ENCODE results near the gene LGR6.
A peak's percentile ranks its signal among the peaks of the same experiment; 100 is the strongest.

The LGR6 gene

DNA sequence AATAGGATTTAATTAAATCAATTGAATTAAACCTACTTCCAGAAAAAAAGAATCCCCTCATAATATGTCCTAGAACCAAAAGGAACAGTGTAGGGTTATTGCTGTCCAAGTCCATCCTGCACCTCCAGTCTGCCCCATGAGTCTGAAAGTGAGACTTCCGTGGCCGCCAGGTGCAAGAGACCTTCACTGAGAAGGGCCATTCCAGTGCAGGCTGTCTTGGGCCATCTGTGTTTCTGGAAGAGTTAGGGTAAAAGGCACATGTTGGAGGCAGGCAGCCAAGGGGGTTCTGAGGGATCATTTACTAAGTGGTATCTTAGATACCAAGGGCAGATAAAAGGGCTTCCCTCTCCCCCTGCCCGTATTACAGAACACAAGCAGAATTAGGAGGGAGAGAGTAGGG lies 117.1 kb downstream of the LGR6 start:
- no peak overlapping the region for H3K4me3 ChIP-seq (ENCODE audit: low read length)
- no peak for DNase-seq (ENCODE audit: low read depth)
- TF ChIP-seq, protein P1, sequence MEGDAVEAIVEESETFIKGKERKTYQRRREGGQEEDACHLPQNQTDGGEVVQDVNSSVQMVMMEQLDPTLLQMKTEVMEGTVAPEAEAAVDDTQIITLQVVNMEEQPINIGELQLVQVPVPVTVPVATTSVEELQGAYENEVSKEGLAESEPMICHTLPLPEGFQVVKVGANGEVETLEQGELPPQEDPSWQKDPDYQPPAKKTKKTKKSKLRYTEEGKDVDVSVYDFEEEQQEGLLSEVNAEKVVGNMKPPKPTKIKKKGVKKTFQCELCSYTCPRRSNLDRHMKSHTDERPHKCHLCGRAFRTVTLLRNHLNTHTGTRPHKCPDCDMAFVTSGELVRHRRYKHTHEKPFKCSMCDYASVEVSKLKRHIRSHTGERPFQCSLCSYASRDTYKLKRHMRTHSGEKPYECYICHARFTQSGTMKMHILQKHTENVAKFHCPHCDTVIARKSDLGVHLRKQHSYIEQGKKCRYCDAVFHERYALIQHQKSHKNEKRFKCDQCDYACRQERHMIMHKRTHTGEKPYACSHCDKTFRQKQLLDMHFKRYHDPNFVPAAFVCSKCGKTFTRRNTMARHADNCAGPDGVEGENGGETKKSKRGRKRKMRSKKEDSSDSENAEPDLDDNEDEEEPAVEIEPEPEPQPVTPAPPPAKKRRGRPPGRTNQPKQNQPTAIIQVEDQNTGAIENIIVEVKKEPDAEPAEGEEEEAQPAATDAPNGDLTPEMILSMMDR (conservative IDR thresholded peaks at IDR 0.05; ENCODE audit: low read length) = no peak

DNA sequence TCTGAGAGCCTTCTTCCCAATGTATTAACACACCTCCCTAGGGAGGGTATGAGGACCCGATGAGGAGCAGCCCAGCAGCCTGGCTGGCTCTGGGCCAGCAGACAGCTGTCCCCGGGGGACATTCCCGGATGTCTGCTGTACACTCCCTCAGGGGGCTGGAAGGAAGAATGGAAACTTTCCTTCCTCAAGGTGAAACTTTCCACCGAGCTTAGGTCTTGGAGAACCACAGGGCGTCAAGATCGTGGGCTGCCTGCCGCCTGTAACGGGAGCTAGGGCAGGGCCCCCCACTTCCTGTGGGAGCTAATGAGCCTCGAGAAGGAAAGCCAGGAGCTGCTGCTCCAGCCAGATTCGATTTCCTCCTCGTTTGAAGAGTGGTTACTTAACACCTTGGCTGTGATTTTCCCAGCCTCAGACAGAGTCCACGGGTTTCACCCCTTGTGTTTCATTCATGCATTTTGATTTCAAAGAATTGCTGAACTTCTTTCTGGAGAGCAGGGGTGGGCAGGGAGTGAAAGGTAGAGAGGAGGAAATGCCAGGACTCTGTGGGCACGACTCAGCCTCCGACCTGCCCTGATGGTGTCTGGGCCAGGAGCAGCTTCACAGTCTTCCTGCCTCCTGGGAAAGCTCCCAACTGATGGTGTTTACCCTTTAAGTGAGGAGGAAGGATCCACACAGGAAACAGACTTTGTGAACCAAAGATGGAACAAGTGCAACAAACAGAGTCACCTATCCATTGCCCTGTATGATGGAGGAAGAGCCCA lies 118.5 kb downstream of the LGR6 start:
- DNase-seq (ENCODE audit: low read depth) = no peak
- H3K4me3 ChIP-seq (ENCODE audit: low read length) = no peak overlapping the region
- TF ChIP-seq, protein P1 (conservative IDR thresholded peaks at IDR 0.05; ENCODE audit: low read length) = no peak

DNA sequence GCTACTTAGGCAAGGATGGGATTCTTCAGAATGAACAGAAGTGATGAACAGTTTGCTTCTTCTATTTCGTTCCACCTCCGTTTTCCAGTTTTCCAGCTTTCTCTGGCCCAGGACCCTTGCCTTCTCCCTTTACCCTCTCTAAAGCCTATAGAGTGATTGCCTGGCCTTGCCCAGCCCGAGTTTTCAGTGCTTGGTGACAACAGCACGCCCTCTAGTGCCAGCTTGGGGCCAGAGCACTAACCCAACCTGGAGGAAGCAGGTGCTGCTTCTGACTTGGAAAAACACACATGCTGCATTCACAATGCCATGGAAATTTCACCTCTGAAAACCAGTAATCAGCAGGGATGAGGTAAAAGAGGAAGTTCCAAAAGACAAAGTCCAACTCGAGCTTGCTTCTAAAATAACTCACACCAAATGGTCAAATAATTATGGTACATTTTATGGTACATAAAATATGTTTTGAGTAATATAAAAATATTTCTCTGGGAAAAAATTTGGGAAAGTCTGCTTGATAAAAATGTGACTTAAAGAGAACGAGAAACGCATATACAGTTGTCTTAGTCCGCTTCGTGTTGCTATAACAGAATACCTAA lies 122.1 kb downstream of the LGR6 start:
- TF ChIP-seq, protein P1 (conservative IDR thresholded peaks at IDR 0.05; ENCODE audit: low read length) = peak; percentile 99
- no peak overlapping the region for H3K4me3 ChIP-seq (ENCODE audit: low read length)
- DNase-seq (ENCODE audit: low read depth) = peak; percentile 59

DNA sequence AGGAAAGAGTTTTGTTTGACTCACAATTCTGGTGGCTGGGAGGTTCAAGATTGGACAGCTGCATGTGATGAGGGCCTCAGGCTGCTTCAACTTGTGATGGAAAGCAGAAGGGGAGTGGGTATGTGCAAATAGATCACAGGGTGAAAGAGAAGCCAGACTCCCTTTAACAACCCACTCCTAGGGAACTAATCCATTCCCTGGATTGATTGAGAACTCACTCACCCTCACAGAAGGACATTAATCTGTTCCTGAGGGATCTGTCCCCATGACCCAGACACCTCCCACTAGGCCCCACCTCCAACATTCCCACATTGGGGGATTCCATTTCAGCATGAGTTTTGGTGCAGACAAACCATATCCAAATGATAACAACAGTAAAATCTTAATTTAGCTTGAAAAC lies 122.6 kb downstream of the LGR6 start:
- DNase-seq (ENCODE audit: low read depth) = no peak
- no peak overlapping the region for H3K4me3 ChIP-seq (ENCODE audit: low read length)
- TF ChIP-seq, protein P1 (conservative IDR thresholded peaks at IDR 0.05; ENCODE audit: low read length) = no peak

DNA sequence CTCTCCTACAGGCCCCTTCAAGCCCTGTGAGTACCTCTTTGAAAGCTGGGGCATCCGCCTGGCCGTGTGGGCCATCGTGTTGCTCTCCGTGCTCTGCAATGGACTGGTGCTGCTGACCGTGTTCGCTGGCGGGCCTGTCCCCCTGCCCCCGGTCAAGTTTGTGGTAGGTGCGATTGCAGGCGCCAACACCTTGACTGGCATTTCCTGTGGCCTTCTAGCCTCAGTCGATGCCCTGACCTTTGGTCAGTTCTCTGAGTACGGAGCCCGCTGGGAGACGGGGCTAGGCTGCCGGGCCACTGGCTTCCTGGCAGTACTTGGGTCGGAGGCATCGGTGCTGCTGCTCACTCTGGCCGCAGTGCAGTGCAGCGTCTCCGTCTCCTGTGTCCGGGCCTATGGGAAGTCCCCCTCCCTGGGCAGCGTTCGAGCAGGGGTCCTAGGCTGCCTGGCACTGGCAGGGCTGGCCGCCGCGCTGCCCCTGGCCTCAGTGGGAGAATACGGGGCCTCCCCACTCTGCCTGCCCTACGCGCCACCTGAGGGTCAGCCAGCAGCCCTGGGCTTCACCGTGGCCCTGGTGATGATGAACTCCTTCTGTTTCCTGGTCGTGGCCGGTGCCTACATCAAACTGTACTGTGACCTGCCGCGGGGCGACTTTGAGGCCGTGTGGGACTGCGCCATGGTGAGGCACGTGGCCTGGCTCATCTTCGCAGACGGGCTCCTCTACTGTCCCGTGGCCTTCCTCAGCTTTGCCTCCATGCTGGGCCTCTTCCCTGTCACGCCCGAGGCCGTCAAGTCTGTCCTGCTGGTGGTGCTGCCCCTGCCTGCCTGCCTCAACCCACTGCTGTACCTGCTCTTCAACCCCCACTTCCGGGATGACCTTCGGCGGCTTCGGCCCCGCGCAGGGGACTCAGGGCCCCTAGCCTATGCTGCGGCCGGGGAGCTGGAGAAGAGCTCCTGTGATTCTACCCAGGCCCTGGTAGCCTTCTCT lies 124.6 kb downstream of the LGR6 start:
- H3K4me3 ChIP-seq (ENCODE audit: low read length) = no peak overlapping the region
- TF ChIP-seq, protein P1 (conservative IDR thresholded peaks at IDR 0.05; ENCODE audit: low read length) = no peak
- no peak for DNase-seq (ENCODE audit: low read depth)

DNA sequence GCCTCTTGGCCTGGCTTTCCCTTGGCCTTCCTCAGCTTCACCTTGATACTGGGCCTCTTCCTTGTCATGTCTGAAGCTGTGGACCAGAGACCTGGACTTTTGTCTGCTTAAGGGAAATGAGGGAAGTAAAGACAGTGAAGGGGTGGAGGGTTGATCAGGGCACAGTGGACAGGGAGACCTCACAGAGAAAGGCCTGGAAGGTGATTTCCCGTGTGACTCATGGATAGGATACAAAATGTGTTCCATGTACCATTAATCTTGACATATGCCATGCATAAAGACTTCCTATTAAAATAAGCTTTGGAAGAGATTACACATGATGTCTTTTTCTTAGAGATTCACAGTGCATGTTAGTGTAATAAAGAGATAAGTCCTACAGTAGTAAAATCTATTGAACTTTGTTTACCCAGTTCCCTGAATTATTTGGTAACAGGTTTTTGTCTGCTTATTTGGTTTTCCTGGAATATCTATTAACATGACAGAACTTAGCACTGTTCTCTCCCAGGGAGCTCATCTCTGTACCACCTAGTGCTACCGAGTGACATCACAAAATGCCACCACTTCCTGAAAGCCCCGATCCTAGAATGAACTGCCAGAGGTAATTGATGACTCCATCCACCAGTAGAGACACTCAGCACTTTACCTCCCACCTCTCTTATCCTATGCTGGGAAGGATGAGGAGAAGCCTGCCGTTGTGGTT lies 125.9 kb downstream of the LGR6 start:
- TF ChIP-seq, protein P1 (conservative IDR thresholded peaks at IDR 0.05; ENCODE audit: low read length) = no peak
- H3K4me3 ChIP-seq (ENCODE audit: low read length) = no peak overlapping the region
- DNase-seq (ENCODE audit: low read depth) = no peak

Measured in AG10803 (cell line).